HepG2 (cell line): ENCODE results near the gene MEGF6. TPM values are rescaled to one million over a fixed set of nuclear protein-coding genes. Genes with fewer than 3 reads are reported as not detected.

Experiments
- CEBPZ ChIP-seq: IDR thresholded peaks from 2 replicates; pipeline ENCODE4 v1.6.1; 2012; ENCODE audit warnings: low read length, improper control_type of control experiment
- CHD2 ChIP-seq: IDR thresholded peaks from 2 replicates; pipeline ENCODE4 v1.6.1; 2011; ENCODE audit warnings: low read depth, low read length, improper control_type of control experiment
- DMAP1 ChIP-seq: IDR thresholded peaks from 2 replicates; pipeline ENCODE4 v1.6.1; 2016
- HMG20A ChIP-seq: IDR thresholded peaks from 2 replicates; pipeline ENCODE4 v1.6.1; 2016; ENCODE audit warnings: borderline replicate concordance
- HNF1A ChIP-seq, 2 experiments: sonication (generic) in 1 of 2; formaldehyde crosslinking in 1 of 2; IDR thresholded peaks; 2 replicates each; pipeline versions ENCODE4 v1.4.0 to v1.6.1; 2016 to 2020; ENCODE audit warnings: borderline replicate concordance in 1 of 2, low read depth in 1 of 2, mild to moderate bottlenecking in 1 of 2, missing genetic modification reagents in 1 of 2
- NR3C1 ChIP-seq: sonication (generic); formaldehyde crosslinking; IDR thresholded peaks from 2 replicates; pipeline ENCODE4 v1.4.0; 2020; ENCODE audit warnings: missing genetic modification reagents
- PITX1 ChIP-seq: sonication (generic); formaldehyde crosslinking; IDR thresholded peaks from 2 replicates; pipeline ENCODE4 v1.5.1; 2020; ENCODE audit warnings: mild to moderate bottlenecking, missing genetic modification reagents
- PLSCR1 ChIP-seq: sonication (generic); formaldehyde crosslinking; IDR thresholded peaks from 2 replicates; pipeline ENCODE4 v1.5.0; 2020; ENCODE audit warnings: missing genetic modification reagents, mild to moderate bottlenecking, borderline replicate concordance
- POLR2AphosphoS2 ChIP-seq: IDR thresholded peaks from 2 replicates; pipeline ENCODE4 v1.6.1; 2011; ENCODE audit warnings: low read depth, low read length, improper control_type of control experiment
- RCOR2 ChIP-seq: IDR thresholded peaks from 2 replicates; pipeline ENCODE4 v1.6.1; 2016; ENCODE audit warnings: missing biosample characterization, missing genetic modification reagents
- SATB2 ChIP-seq: sonication (generic); formaldehyde crosslinking; IDR thresholded peaks from 2 replicates; pipeline ENCODE4 v1.5.0; 2020; ENCODE audit warnings: missing genetic modification reagents
- SETDB1 ChIP-seq: sonication (generic); formaldehyde crosslinking; IDR thresholded peaks from 2 replicates; pipeline ENCODE4 v1.5.1; 2020; ENCODE audit warnings: missing genetic modification reagents, mild to moderate bottlenecking, borderline replicate concordance
- SMARCE1 ChIP-seq: fragments of 450-650 bp; IDR thresholded peaks from 2 replicates; pipeline ENCODE4 v1.6.1; 2017; ENCODE audit warnings: borderline replicate concordance
- THAP7 ChIP-seq: sonication (generic); formaldehyde crosslinking; IDR thresholded peaks from 2 replicates; pipeline ENCODE4 v1.8.1; 2023; ENCODE audit warnings: mild to moderate bottlenecking, missing genetic modification reagents
- ZFP36L1 ChIP-seq: sonication (generic); formaldehyde crosslinking; IDR thresholded peaks from 2 replicates; pipeline ENCODE4 v1.8.0; 2022; ENCODE audit warnings: mild to moderate bottlenecking, missing genetic modification reagents, moderate library complexity
- ZNF264 ChIP-seq: sonication (generic); formaldehyde crosslinking; IDR thresholded peaks from 2 replicates; pipeline ENCODE4 v1.4.0; 2020; ENCODE audit warnings: missing genetic modification reagents
- ZNF543 ChIP-seq: sonication (generic); formaldehyde crosslinking; IDR thresholded peaks from 2 replicates; pipeline ENCODE4 v1.4.0; 2020; ENCODE audit warnings: mild to moderate bottlenecking, missing genetic modification reagents
- ZNF615 ChIP-seq: sonication (generic); formaldehyde crosslinking; IDR thresholded peaks from 2 replicates; pipeline ENCODE4 v1.5.0; 2020; ENCODE audit warnings: mild to moderate bottlenecking, missing genetic modification reagents, borderline replicate concordance
- ZNF790 ChIP-seq: sonication (generic); formaldehyde crosslinking; IDR thresholded peaks from 2 replicates; pipeline ENCODE4 v1.8.0; 2022; ENCODE audit warnings: missing genetic modification reagents, mild to moderate bottlenecking, borderline replicate concordance
- ZSCAN29 ChIP-seq: sonication (generic); formaldehyde crosslinking; conservative IDR thresholded peaks from 2 replicates; pipeline ENCODE4 v1.4.0; 2020; ENCODE audit warnings: mild to moderate bottlenecking, missing genetic modification reagents
- ZSCAN30 ChIP-seq: sonication (generic); formaldehyde crosslinking; IDR thresholded peaks from 2 replicates; pipeline ENCODE4 v1.5.0; 2020; ENCODE audit warnings: mild to moderate bottlenecking, missing genetic modification reagents
- polyA plus RNA-seq, 8 experiments: library from polyadenylated mRNA; depleted of rRNA in 3 of 8; stranded (reverse) in 7 of 8; unstranded in 1 of 8; fragments of >200 nt; fragmentation: Illumina TruSeq in 4 of 8; extraction: Trizol in 4 of 8; gene quantifications; 2 replicates each; pipeline versions ENCODE4 v1.2.1 to v1.2.3, GENCODE V29; 2011 to 2016; ENCODE audit warnings: low read depth in 4 of 8, missing spikeins in 1 of 8, mixed read lengths in 1 of 8; ENCODE audit not compliant: insufficient read depth in 1 of 8
- total RNA-seq, 5 experiments: library from RNA; depleted of rRNA; stranded (reverse); fragments of >200 nt; fragmentation: Illumina TruSeq; extraction: Trizol; gene quantifications; 2 replicates each; pipeline ENCODE4 v1.2.3, GENCODE V29; 2016; ENCODE audit warnings: low read depth in 1 of 5

The MEGF6 gene
- total and polyA plus RNA-seq, 2 of the 13 experiments (the other 11 are each of a cell fraction or from before 2014, with no cell fraction given), result 1.9 TPM

GRCh38 chr1:3471356-3472087 lies 139.8 kb downstream of the MEGF6 start (continued):
- TF ChIP-seq HNF1A (IDR thresholded peaks at IDR 0.05; ENCODE audit: low read depth) (peak; percentile 34; the same call in 1 of the 2 replicates), HNF1A (CRISPR knock-in tag; IDR thresholded peaks at IDR 0.05; ENCODE audit: borderline replicate concordance) (peak; percentile 26; the same call in 1 of the 2 replicates), HMG20A (CRISPR knock-in tag) (peak; percentile 31; the same call in 1 of the 2 replicates), ZSCAN29 (peak; percentile 71; the same call in 1 of the 2 replicates), DMAP1 (CRISPR knock-in tag) (peak; percentile 81), CEBPZ (no peak), CHD2 (peak; percentile 69; the same call in 1 of the 2 replicates), RCOR2 (peak; percentile 24; the same call in 1 of the 2 replicates), ZNF790 (CRISPR knock-in tag) (0 out of 2 replicates have a peak, but pooled peaks have one; percentile 13), SMARCE1 (no peak), PLSCR1 (no peak), NR3C1 (no peak), POLR2AphosphoS2 (no peak), PITX1 (CRISPR knock-in tag) (peak; percentile 91), THAP7 (CRISPR knock-in tag) (no peak), SATB2 (no peak), ZNF264 (CRISPR knock-in tag) (peak; percentile 66; the same call in 1 of the 2 replicates), SETDB1 (CRISPR knock-in tag) (no peak), ZNF543 (CRISPR knock-in tag) (peak; percentile 85; the same call in 1 of the 2 replicates), ZNF615 (peak; percentile 55; the same call in 1 of the 2 replicates), ZSCAN30 (CRISPR knock-in tag) (no peak), ZFP36L1 (CRISPR knock-in tag) (0 out of 2 replicates have a peak, but pooled peaks have one; percentile 30)
